ENCODE measurements around the gene WRAP73.

Gene WRAP73

DNA sequence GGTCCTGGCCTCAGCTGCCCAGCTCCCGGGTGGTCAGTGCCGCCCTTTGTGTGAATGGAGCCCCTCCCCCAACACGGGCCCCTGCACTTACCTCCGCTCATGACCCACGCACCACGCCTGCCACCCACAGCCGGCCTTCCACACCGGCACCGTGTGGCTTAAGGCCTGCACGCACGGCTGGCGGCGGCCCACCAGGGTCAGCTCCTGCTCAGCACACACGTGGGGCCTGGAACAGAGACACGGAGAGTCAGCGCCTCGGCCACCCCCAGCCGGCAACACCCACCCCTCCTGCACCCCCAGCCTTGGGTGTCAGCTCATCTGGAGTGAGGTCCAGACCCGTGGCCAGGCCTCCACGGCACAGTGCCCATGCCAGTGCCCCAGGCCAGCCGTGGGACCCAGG, 47.5 kb downstream of the WRAP73 start:
- POLR2A ChIA-PET, result no interaction called here
- no peak for DNase-seq (ENCODE audit: extremely low spot score)
- CTCF ChIA-PET, result interaction anchor here (0.7 kb wide), 1 partner anchor 34 kb away, joined by 3 read pairs; no protein-coding TSS in a partner anchor
- TF ChIP-seq, protein P1, sequence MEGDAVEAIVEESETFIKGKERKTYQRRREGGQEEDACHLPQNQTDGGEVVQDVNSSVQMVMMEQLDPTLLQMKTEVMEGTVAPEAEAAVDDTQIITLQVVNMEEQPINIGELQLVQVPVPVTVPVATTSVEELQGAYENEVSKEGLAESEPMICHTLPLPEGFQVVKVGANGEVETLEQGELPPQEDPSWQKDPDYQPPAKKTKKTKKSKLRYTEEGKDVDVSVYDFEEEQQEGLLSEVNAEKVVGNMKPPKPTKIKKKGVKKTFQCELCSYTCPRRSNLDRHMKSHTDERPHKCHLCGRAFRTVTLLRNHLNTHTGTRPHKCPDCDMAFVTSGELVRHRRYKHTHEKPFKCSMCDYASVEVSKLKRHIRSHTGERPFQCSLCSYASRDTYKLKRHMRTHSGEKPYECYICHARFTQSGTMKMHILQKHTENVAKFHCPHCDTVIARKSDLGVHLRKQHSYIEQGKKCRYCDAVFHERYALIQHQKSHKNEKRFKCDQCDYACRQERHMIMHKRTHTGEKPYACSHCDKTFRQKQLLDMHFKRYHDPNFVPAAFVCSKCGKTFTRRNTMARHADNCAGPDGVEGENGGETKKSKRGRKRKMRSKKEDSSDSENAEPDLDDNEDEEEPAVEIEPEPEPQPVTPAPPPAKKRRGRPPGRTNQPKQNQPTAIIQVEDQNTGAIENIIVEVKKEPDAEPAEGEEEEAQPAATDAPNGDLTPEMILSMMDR (IDR thresholded peaks at IDR 0.05; ENCODE audit: control extremely low read depth, extremely low read depth, low read depth, missing control alignments), result no peak

DNA sequence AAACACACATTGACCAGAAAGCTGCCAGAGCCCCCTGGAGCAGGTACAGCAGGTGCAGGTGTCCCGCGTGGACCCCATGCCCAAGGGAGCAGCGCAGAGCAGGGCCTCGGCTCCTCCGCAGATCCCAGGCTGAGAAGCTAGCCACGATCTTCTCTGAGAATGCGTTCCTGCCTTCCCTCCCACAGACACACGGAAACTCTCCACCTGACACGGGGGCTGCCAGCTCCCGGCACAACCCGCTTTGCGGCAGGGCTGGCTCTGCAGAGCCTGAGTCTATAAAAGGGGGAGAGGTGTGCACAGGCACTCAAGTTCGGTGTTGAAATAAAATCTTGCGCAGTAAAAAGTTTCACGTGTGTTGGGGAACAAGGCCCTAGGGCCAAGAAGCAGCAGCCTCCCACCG, 48.2 kb downstream of the WRAP73 start:
- ChIA-PET CTCF (interaction anchor here (0.7 to 0.8 kb wide), 2 partner anchors 8 to 33 kb away, joined by 3 read pairs; no protein-coding TSS in a partner anchor), POLR2A (no interaction called here)
- no peak for DNase-seq (ENCODE audit: extremely low spot score)
- TF ChIP-seq, protein P1 (IDR thresholded peaks at IDR 0.05; ENCODE audit: control extremely low read depth, extremely low read depth, low read depth, missing control alignments), result no peak

DNA sequence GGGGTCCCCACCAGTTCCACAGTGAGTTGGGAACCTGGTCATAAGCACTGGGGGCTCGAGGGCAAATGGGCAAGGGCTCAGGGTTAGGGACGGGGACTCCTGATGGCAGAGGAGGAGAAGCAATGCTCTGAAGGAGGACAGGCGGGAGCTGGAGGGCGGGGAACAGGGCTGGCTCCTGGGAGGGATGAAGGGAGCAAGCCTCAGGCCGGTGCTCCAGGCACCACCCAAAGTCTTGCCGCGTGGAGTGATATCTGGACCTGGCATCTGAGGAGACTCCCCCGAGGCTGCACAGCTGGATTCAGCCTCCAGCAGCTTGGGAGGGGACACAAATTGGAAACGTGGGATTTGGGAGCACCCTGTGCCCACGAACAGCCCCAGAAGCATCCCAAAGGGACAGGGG, 49.5 kb downstream of the WRAP73 start:
- ChIA-PET POLR2A (no interaction called here), CTCF (interaction anchor here (0.6 to 1.3 kb wide), 2 partner anchors 19 to 20 kb away, joined by 3 to 6 read pairs; no protein-coding TSS in a partner anchor)
- no peak for DNase-seq (ENCODE audit: extremely low spot score)
- TF ChIP-seq, protein P1 (IDR thresholded peaks at IDR 0.05; ENCODE audit: control extremely low read depth, extremely low read depth, low read depth, missing control alignments), result no peak

DNA sequence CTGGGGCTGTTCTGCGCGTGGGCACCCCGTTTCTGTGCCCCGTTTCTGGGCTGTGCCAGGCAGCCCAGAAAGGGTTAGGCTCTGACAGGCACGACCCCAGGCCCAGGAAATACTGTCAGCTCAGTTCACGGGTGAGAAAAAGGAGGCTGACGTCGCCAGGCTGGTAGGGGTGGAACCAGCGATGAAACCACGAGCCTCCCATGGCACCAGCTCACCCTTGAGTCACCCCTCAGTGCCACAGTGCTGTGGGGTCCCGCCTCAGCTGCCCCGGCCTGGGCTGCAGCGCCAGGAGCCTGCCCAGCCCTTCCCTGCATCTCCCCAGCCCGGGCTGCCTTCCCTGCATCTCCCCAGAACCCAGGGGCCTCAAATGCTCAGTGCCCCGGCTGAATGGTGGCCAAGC, 50.1 kb downstream of the WRAP73 start:
- TF ChIP-seq, protein P1 (IDR thresholded peaks at IDR 0.05; ENCODE audit: control extremely low read depth, extremely low read depth, low read depth, missing control alignments), result no peak
- no peak for DNase-seq (ENCODE audit: extremely low spot score)
- ChIA-PET CTCF (interaction anchor here (1.3 to 1.6 kb wide), 2 partner anchors 21 to 35 kb away, joined by 3 to 6 read pairs; no protein-coding TSS in a partner anchor), POLR2A (no interaction called here)

DNA sequence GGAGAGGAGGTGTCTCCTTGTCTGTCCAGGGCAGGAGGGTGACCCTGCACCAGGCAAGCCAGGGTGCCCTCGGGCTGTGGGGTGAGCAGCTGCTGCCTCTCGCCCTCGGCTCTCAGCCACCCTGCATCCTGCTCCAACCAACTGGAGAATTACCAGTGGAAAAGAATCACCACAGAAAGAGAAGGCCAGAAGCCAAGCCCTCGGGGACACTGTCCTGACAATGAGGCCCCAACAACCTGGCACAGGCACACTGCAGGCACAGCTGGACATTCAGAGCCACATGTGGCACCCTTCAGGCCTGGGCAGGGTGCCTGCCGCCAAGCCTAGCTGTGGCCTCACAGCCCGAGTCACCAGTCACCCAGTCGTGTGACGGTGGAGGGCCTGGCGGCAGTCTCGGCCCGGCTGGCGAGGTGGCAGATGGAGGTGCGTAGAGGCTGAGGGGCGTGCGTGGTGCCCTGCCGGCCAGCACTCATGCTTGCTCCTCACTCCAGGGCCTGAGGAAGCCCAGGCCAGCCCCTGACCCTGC, 50.6 kb downstream of the WRAP73 start:
- TF ChIP-seq, protein P1 (IDR thresholded peaks at IDR 0.05; ENCODE audit: control extremely low read depth, extremely low read depth, low read depth, missing control alignments), result no peak
- no peak for DNase-seq (ENCODE audit: extremely low spot score)
- ChIA-PET CTCF (interaction anchor here (1.3 to 1.6 kb wide), 2 partner anchors 21 to 34 kb away, joined by 3 to 6 read pairs; no protein-coding TSS in a partner anchor), POLR2A (no interaction called here)

DNA sequence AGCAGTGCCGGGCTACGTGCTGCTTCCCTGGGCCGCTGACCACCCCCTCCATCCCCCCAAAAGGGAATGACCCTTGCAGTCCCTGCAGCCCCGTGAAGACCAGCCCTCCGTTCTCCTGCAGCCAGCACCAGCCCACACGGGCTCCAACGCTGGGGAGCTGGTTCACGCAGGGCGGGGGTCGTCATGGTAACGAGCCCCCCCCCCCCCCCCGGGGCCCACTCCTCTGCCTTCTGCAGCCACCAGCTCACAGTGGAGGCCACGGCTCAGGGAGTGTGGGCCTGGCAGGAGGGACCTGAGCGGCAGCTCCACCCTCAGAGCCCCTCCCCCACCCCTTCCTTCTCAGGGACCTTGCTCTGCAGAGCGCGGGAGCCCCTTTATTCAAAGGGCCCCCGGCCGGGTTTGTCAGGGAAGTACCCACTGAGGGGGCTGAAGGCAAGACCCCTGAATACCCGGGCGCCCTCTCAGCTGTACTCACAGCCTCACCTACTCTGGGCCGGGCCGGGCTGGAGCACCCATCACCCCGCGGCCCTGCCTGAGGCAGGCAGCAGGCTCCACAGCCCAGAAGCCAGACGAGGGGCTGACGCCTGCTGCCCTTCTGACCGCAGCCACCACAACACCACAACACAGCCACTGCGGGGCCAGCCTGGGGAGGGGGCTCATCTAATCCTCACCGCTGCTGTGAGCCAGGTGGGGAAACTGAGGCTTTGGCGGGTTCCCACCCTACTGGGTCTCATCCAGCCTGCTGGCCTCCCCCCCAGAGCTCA, 51.2 kb downstream of the WRAP73 start:
- ChIA-PET CTCF (interaction anchor here (1.3 to 1.6 kb wide), 2 partner anchors 22 to 34 kb away, joined by 3 to 6 read pairs; no protein-coding TSS in a partner anchor), POLR2A (no interaction called here)
- TF ChIP-seq, protein P1 (IDR thresholded peaks at IDR 0.05; ENCODE audit: control extremely low read depth, extremely low read depth, low read depth, missing control alignments), result no peak
- no peak for DNase-seq (ENCODE audit: extremely low spot score)

Data from GM10248 (cell line).